Measurements from ENCODE around the gene PVALB.

Gene PVALB, protein sequence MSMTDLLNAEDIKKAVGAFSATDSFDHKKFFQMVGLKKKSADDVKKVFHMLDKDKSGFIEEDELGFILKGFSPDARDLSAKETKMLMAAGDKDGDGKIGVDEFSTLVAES
- total RNA-seq, result 0 to 0.04 (median 0) reads per million in 3 experiments

DNA sequence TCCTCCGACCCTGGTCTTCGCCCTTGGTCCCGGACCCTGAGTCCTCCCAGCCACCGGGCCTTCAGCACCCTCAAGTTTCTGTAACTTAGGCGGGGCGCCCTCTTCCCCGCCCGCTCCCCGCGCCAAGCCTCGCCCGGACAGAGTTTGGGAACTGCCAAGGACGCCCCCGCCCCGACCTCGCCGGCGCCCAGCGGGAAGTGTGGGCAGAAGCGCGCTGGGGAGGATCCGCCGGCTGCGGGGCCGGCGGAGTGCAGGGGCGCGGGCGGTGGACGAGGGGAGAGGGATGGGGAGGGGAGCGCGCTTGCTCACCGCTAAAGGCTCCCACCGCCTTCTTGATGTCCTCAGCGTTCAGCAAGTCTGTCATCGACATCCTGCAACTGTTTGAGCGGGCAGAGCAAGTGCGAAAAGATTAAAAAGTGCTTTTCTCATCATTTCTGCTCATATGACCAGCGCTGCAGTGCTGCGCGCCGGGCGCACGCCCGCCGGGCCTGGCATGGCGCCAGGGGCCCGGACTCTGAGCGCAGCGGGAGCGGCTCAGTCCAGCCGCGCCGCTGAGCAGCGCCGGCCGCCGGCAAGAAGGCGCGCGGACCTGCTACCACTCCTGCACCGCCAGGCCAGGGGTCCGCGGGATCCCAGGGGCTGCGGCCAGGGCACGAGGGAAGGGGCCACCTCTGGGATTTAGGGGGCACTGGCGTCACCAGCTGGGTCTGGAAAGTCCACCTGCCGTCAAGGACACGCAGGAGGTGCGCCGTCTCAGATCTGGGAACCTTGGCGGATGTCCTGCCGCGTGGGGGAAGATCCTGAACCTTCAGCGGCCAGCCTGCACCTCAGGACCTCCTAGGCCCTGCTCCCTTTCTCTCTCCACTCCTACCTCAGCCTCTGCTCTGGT is at the start of gene PVALB:
TSS of gene PVALB (minus strand) at position 400 of the 889 bp plus-strand sequence. CDS start at position 370, 30 bp downstream.
- DNase-seq, result no peak

DNA sequence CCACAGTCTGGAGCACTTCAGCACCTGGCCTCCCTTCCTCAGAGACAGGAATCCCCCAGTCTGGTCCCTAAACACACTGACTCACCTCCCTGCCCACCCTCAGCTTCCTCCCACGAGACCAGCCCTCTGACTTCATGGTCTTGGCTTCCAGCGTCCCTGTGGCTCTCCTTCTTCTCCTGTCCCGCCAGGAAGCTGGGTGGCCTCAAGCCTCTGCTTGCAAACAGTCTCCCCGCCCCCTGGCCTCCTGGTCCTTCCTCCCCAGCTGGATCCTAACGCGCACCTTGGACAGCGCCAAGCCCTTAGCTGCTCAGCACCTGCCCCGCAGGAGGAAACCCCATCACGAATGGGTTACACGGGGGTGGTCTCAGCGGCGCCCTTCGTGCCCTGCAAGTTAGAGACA is 48.5 kb upstream of the PVALB start:
- DNase-seq, result no peak

DNA sequence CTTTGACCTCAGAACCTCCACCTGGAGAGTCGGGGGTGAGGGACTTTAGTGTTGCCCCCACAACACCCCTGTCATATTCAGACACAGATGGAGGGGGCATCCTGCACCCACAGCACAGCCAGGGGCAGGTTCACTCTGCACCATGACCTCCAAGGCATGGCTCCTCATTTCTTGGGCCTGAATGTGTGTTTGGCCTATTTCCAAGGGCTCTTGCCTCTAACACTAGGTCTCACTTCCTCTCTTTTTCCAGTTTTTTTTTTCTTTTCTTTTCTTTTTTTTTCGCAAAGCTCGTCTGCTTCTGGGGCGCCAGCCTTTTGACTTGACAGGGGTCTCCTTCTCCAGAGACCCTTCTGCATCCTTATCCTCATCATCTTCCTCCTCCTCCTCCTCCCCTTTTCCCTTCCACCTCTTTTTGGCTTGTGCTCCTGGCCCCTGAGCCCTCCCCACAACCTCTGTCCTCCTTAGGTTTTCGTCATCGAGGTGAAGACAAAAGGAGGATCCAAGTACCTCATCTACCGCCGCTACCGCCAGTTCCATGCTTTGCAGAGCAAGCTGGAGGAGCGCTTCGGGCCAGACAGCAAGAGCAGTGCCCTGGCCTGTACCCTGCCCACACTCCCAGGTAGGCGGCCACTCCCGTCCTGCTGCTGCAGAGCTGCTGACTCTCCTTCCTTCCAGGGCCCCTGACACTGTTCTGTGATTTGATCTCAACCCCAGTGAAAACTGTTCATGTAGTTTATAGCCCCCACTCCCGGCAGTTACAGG is 47.8 kb upstream of the PVALB start:
- no peak for DNase-seq

DNA sequence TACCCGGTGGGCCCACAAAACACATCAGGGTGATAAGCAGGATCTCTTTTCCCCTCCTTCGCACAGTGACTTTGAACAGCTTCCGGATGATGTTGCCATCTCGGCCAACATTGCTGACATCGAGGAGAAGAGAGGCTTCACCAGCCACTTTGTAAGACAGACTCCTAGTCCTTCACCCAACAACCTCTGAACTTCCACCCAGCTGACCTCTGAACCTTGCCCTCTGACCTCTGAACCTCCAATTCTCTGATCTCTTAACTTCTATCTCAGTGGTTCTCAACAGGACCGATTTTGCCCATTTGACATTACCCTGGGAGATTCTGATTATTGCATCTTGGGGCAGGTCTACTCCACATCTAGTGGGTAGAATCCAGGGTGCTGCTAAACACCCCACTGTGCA is 47.1 kb upstream of the PVALB start:
- DNase-seq, result no peak

DNA sequence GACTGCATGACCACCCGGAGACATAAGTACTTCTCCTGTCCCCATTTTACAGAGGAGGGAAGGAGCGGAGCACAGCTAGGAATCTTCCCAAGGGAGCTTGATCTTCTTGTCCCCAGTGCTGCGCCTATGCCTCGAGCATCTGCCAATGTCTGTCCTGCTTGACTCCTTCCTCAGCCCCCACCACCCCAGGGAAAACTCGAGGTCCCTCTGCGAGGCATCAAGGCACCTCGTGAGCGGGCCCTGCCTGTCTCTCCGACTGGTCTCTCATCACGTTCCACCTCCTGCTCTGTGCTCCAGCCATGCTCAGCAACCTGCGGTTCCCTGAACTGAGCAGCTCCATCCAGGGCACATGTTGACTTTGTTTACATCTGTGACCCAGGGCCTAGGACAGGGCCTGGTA is 46.4 kb upstream of the PVALB start:
- DNase-seq, result no peak

DNA sequence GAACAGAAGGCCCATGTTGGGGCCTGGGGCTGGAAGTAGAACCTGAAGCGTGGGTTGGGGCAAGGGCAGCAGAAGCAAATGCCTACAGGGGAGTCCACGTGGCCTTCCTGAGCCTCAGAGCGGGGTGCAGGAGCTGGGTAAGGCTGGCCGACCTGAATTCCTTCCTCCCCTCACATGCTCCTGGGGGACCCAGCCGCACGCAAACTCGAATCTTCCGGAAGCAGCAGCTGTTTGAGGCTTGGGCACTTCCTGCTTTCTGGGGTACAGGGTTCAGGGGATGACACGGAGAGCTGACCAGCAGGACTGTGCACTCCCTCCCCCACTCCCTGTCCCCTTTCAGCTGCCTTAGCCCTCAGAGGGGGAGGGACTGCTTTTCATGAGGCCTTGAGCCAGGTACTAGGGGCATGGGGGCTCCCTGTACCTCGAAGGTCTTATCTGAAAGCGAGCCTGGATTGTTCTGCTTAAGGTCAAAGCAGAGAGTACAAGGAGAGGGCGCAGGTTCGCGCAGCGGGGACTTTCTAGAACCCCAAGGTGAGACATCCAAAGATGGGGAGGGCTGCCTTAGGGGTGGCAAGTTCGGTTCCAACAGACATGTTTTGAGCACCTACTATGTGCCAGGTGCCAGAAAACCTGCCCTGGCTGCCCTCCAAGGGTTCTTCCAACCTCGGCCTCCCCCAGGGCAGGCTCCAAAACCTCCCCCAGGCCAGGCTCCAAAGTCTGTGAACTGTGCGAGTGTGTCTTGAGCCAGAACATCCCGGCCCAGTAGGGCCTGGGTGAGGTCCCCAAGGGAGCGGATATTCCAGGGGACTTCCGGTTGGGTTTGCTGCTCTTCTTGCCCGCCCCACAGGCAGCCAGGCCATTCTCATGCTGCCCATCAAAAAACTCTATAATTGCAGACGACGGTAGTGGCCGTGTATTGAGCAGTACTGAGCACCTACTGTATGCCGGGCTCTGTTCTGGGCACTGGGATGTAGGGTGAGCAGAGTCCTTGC is 45.7 kb upstream of the PVALB start:
- DNase-seq, result no peak

DNA sequence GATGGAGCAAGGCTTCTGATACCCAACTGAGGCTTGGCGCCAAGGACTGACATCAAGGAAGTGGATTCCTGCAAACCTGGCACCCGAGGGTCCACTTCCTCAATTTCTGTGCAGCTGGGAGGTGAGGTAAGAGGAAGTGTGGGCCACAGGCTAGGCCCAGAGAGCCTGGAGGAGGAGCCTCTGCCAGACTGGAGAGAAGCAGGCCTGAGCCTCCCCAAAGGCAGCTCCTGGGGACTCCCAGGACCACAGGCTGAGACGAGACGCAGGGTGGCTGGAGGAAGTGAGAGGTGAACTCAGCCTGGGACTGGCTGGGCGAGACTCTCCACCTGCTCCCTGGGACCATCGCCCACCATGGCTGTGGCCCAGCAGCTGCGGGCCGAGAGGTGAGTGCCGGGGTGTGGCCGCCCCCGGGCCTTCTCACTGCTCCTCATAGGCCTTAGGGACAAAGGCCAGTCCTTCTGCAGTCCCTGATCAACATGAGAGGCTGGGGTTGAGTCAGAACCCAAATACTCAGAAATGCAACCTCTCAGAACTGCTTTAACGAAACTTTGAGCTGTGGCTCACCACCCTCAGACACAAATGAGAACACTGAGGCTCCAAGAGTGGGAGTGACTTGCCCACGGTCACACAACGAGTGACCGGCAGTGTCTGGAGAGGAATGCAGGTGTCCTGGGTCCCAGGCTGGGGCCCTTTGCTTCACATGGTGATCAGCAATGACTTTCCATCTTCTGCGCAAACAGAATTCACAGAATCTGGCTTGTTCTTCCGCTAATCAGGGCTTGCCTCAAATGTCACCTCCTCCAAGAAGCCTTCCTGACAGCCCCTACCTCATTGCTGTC is 44.2 kb upstream of the PVALB start, which contains the start of gene NCF4:
TSS of gene NCF4 (plus strand) at position 186 of the 839 bp plus-strand sequence. CDS start at position 352, 166 bp downstream.
- peak; percentile 21 for DNase-seq

DNA sequence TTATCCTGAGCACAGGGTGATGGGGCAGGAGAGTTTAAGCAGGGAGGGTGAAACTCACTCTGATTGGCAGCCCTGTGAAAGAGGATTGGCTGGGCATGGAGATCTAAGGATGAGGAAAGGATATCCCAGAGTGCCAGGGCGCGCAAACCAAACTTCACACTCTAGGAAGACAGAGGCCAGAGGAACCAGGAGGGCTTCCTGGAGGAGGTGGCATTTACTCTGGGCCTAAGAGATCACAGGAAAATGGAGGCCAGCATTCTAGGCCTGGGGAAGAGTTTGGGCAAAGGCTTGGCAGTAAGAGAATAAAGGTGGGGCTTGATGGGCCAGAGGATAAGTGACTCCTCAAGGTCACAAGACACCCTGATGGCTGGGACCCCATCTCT is 43.6 kb upstream of the PVALB start:
- DNase-seq, result no peak

DNA sequence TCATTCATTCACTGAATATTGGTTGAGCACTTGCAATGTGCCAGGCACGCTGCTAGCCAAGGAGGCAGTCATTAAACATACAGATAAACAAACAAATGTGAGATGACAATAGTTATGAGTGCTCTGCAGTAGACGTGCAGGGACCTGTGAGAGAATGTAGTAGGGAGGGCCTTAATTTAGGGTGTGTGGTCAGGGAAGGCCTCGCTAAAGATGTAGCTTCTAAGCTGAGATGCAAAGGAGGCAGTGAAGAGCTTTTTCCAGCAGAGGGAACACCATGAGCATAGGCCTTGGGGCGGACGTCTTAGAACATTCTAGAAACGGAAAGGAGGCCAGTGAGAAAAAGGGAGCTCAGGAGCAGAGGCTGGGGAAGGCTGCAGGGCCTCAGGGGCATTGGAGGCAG is 43.2 kb upstream of the PVALB start:
- no peak for DNase-seq

DNA sequence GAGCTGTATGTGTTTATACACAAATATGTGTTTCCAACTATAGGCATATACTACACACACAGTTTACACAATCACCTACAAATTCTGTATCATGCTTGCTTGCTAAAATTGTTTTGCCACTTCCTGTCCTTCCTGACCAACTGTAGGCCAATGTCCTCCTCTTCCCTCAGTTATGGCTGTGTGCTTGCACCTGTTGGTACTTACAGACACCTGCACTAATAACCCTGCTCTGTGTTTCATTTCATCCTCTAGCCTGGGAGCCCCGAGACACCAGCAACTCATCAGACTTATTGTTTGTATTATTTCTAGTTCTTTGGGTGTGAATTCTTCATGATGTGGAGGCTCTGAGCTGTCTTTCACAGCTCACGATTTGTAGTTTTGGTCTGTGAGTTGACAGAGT is 42.1 kb upstream of the PVALB start:
- no peak for DNase-seq

DNA sequence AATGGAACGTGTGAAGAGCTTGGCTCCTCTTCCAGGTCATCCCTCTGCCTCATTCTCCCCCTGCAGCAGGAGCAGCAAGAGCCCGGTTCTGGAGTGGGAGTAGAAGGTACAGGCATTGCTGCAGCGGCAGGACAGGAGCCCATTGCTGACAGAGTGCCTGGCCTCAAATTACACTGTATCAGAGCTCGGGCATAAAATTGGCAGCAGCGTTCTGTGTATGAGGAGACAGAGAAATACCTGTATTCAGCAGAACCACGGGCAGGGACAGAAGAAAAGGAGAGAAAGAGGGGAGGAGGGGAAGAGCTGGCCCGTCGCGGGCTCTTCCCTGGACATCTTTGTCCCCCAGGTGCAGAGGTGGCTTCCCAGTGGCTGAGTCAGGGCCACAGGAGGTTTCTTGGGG is 41.3 kb upstream of the PVALB start:
- no peak for DNase-seq

DNA sequence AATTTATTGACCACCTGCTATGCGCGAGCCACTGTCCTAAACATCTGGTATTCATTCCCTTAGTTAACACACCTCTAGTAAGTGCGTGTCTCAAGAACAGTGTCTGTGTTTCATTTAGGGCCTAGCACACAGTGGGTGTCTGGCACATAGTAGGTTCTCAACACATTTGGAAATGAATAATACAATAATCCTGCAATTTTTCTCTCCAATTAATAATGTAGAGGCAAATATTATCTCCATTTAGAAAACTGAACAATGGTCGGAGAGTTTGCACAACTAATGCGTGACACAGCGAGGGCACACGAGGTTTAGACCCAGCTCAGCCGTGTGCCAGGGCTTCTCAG is 39.9 kb upstream of the PVALB start:
- no peak for DNase-seq

DNA sequence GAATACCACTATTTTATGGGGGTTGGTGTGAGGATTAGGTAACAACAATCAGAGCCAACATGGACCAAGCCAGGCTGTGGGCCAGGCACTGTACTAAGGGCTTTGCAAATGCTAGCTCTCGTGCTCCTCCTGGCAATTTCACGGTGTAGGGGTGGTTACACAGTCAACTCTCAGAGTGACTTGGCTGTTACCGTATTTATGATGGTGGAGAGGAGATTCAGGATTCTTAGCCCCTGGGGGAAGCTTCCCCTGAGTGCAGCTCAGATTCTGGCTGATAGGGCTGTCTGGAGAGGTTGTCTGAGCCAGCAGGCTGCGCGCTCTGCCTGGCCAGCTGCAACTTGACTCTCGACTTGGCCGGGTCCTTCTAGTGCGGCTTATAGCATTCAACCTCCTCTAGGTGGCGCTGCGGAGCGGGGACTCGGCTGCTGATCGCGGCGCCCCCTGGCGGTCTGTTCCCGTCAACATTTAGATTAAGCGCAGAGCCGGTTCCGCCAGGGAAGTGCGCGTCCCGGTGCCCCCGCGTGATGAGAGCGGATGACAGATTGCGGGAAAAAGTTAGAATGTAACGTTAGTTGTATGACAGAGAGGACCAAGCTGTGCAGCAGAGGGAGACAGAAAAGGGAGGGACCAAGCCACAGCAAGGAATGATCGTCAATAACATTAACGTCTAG is 39.4 kb upstream of the PVALB start:
- peak; percentile 85 for DNase-seq

DNA sequence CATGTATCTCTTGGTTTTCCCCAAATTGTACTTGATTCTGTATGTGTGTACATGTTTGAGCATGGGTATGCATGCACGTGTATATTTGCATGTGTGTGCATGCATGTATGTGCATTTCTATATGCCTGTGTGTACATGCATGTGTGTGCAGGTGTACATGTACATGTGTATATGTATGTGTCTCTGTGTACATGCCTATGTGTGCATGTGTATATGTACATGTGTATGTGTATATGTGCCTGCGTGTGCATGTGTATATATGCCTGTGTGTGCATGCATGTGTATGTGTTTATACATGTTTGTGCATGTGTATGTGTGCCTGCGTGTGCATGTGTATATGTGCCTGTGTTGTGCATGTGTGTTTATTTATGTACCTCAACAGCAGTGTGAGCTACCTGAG is 38.6 kb upstream of the PVALB start:
- DNase-seq, result no peak

DNA sequence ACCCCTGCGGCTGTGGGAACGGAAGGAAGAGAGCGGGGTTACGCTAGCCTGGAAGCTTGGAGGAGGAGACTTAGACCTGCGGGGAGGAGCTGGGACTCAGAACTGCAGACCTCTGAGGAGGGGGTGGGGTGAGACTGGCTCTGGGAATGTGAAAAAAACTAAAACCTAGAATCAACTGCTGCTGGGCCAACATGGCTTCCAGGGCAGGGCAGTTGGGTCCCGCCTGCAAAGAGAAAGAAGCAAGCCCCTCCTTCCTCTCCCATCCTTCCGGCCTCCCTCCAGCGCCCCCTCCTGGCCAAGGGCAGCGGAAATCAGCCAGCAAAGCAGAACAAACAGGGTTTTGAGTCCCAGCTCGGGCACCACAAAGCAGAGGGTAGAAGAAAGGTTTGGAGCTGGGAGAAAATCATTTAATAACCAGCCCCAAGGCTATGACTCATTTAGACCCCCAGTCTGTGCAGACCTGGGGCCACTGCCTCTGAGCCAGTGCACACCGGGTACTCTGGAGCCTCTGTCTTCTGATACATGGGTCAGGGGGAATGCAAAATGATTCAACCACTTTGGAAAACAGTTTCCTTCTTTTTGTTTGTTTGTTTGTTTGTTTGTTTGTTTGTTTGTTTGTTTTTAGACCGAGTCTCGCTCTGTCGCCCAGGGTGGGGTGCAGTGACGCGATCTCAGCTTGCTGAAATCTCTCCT is 36.7 kb upstream of the PVALB start:
- peak; percentile 82 for DNase-seq

DNA sequence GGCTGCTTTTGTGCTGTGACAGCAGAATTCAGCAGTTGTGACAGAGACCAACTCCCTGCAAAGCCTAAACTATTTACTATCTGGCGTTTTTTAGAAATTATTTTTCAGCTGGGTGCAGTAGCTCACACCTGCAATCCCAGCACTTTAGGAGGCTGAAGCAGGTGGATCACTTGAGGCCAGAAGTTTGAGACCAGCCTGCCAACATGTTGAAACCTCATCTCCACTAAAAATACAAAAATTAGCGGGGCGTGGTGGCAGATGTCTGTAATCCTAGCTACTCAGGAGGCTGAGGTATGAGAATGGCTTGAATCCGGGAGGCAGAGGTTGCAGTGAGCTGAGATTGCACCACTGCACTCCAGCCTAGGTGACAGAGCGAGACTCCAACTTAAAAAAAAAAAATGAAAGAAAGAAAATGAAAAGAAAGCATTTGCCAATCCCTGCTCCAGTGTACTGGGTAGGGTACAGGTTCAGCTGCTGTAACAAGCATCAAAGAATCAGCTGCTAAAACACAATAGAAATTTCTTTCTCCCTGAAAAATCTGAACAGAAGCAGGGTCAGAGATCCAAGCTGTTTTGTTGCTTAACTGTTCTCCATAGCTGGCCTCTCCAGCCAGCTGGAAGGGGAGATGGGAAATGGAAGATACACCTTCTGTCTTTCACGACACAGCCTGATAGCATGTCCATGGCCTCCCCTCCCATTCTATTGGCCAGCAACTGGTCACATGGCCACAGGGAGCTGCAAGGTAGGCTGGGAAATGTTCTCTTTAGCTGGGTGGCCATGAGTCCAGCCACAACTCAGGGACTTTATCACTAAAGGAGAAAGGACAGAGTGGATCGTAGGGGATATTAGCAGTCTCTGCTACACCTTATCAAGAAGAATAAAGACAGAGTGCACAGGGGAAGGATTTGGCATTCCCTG is 35.5 kb upstream of the PVALB start:
- no peak for DNase-seq

DNA sequence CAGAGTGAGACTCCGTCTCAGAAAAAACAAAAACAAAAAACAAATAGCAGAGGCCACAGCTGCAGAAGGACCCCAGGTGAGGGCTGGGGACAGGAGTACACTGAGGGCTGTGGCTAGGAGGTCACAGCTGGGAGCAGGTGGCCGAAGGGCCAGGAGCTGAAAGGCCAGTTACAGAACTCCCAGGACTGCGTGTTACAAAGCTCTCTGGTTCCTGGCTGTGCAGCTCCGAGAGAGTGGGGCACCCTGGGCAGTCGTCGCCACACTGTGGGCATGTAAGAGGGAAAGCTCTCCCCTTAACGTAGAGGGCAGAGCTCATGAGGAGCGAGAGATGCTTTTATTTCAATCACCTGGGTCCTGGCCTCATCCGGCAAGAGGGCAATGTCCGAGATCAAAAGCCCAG is 33.8 kb upstream of the PVALB start:
- DNase-seq, result no peak

DNA sequence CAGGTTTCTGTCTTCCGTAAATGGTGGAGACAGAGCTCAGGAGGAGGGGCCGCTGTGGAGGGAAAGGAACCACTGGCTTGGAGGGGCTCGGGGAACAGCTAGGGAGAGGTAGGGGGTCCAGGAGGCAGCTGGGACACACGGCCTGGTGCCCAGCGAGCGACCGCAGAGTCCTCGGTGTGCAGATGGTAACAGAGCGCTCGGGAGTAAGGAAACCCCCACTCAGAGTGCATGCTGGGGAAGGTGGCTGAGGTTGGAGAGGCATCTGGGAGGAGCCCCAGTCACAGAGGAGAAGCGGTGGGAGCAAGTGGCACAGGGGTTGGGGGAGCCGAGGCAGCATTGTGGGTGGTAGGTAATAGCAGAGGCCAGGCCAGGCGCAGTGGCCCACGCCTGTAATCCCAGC is 33.2 kb upstream of the PVALB start:
- DNase-seq, result no peak

DNA sequence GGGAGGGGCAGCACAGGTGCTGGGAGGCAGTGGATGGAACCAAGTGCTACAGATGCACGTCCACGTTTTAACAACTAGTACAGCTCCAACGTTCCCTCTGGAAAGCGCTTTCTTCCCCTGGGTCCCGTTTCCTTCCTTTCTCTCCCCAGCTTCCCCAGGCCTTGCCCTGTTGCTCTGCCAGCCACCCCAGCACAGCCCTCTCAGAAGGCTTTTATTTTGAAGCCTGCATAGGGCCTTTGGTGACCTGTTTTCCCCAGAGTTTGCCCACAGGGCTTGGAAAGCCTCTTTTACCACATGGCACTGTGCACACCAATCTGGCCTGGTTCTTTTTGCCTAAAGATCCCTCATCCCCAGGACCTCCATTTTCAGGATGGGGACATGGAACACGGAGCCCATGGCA is 30.1 kb upstream of the PVALB start:
- no peak for DNase-seq

Data from central memory CD4-positive, alpha-beta T cell (primary cell).